H9 (cell line): ENCODE results near the gene PLEKHO1. TPM values are rescaled to one million over a fixed set of nuclear protein-coding genes. Genes with fewer than 3 reads are reported as not detected.

Source experiments
- DNase-seq: peaks from one replicate; pipeline ENCODE4 v3.0.0-alpha.2; 2017
- H2AFZ ChIP-seq: one replicate; pipeline ENCODE4 v1.6.1; 2013; ENCODE audit warnings: mild to moderate bottlenecking, low read length, control low read depth, moderate library complexity
- H2AK5ac ChIP-seq: 2 replicates; pipeline ENCODE4 v1.6.1; 2013; ENCODE audit warnings: low read length, control low read depth, mixed read lengths; ENCODE audit not compliant: insufficient read length
- H2BK120ac ChIP-seq: one replicate; pipeline ENCODE4 v1.6.1; 2013; ENCODE audit warnings: low read depth, mild to moderate bottlenecking, low read length, control low read depth, inconsistent platforms; ENCODE audit not compliant: poor library complexity, severe bottlenecking
- H2BK12ac ChIP-seq: 2 replicates; pipeline ENCODE4 v1.6.1; 2013; ENCODE audit warnings: low read length, control low read depth, mixed read lengths, low read depth; ENCODE audit not compliant: insufficient read length
- H2BK15ac ChIP-seq: 2 replicates; pipeline ENCODE4 v1.6.1; 2013; ENCODE audit warnings: low read depth, low read length, control low read depth
- H2BK20ac ChIP-seq: one replicate; pipeline ENCODE4 v1.6.1; 2013; ENCODE audit warnings: low read depth, mild to moderate bottlenecking, low read length, control low read depth, inconsistent platforms; ENCODE audit not compliant: poor library complexity, severe bottlenecking
- H2BK5ac ChIP-seq: 2 replicates; pipeline ENCODE4 v1.6.1; 2013; ENCODE audit warnings: low read length, control low read depth, mixed read lengths; ENCODE audit not compliant: insufficient read length
- H3K14ac ChIP-seq: 2 replicates; pipeline ENCODE4 v1.6.1; 2013; ENCODE audit warnings: low read length, control low read depth; ENCODE audit not compliant: insufficient read depth
- H3K18ac ChIP-seq: 2 replicates; pipeline ENCODE4 v1.6.1; 2013; ENCODE audit warnings: low read depth, mild to moderate bottlenecking, mixed read lengths, low read length, control low read depth; ENCODE audit not compliant: insufficient read length
- H3K23ac ChIP-seq: 2 replicates; pipeline ENCODE4 v1.6.1; 2013; ENCODE audit warnings: low read length, control low read depth, mixed read lengths, low read depth; ENCODE audit not compliant: insufficient read length
- H3K23me2 ChIP-seq: 2 replicates; pipeline ENCODE4 v1.6.1; 2013; ENCODE audit warnings: low read depth, mild to moderate bottlenecking, mixed read lengths, low read length, control low read depth; ENCODE audit not compliant: insufficient read length, poor library complexity, severe bottlenecking
- H3K27ac ChIP-seq: 2 replicates; pipeline ENCODE4 v1.5.1; 2013; ENCODE audit warnings: low read length, control low read depth, mixed read lengths, low read depth; ENCODE audit not compliant: insufficient read length
- H3K27me3 ChIP-seq: 2 replicates; pipeline ENCODE4 v1.6.1; 2013; ENCODE audit warnings: low read length, control low read depth, inconsistent platforms; ENCODE audit not compliant: insufficient read depth
- H3K4ac ChIP-seq: 2 replicates; pipeline ENCODE4 v1.6.1; 2013; ENCODE audit warnings: low read depth, mild to moderate bottlenecking, control low read depth, inconsistent platforms, low read length, moderate library complexity
- H3K4me1 ChIP-seq: 2 replicates; pipeline ENCODE4 v1.6.1; 2013; ENCODE audit warnings: low read length, control low read depth, inconsistent platforms; ENCODE audit not compliant: insufficient read depth
- H3K4me2 ChIP-seq: 2 replicates; pipeline ENCODE4 v1.6.1; 2013; ENCODE audit warnings: low read length, control low read depth, mixed read lengths; ENCODE audit not compliant: insufficient read length, insufficient read depth
- H3K56ac ChIP-seq: 2 replicates; pipeline ENCODE4 v1.6.1; 2013; ENCODE audit warnings: low read depth, mild to moderate bottlenecking, mixed read lengths, low read length, control low read depth; ENCODE audit not compliant: insufficient read length
- H3K79me1 ChIP-seq: 2 replicates; pipeline ENCODE4 v1.6.1; 2013; ENCODE audit warnings: low read depth, mild to moderate bottlenecking, moderate library complexity, low read length, control low read depth, inconsistent platforms; ENCODE audit not compliant: insufficient read depth, poor library complexity, severe bottlenecking
- H3K79me2 ChIP-seq: 2 replicates; pipeline ENCODE4 v1.6.1; 2013; ENCODE audit warnings: low read length, control low read depth, inconsistent platforms; ENCODE audit not compliant: insufficient read depth
- H3K9ac ChIP-seq: 2 replicates; pipeline ENCODE4 v1.6.1; 2013; ENCODE audit warnings: low read length, control low read depth, mixed read lengths; ENCODE audit not compliant: insufficient read length; ENCODE audit errors: extremely low read depth
- H3K9me3 ChIP-seq: one replicate; pipeline ENCODE4 v1.6.1; 2013; ENCODE audit warnings: low read depth, low read length, inconsistent platforms; ENCODE audit not compliant: control insufficient read depth
- H3T11ph ChIP-seq: one replicate; pipeline ENCODE4 v1.6.1; 2013; ENCODE audit warnings: mild to moderate bottlenecking, low read length, control low read depth, inconsistent platforms
- H4K20me1 ChIP-seq: one replicate; pipeline ENCODE4 v1.6.1; 2013; ENCODE audit not compliant: control insufficient read depth, insufficient read length, insufficient read depth
- H4K5ac ChIP-seq: 2 replicates; pipeline ENCODE4 v1.6.1; 2013; ENCODE audit warnings: low read depth, mild to moderate bottlenecking, mixed read lengths, low read length, control low read depth; ENCODE audit not compliant: insufficient read length
- H4K8ac ChIP-seq: replicated peaks from 2 replicates; pipeline ENCODE4 v1.6.1; 2013; ENCODE audit warnings: low read length, control low read depth, mixed read lengths, low read depth; ENCODE audit not compliant: insufficient read length
- H4K91ac ChIP-seq: 2 replicates; pipeline ENCODE4 v1.6.1; 2013; ENCODE audit warnings: low read depth, mild to moderate bottlenecking, moderate library complexity, mixed read lengths, low read length, control low read depth; ENCODE audit not compliant: insufficient read length
- H3K27ac Mint-ChIP-seq, 3 experiments: 2 replicates in 2 of 3; 3 replicates in 1 of 3; pipeline ENCODE4 v1.8.0; 2020 to 2021; ENCODE audit warnings: mixed read lengths in 3 of 3, mild to moderate bottlenecking in 1 of 3, moderate library complexity in 1 of 3
- H3K27me3 Mint-ChIP-seq: 2 replicates; pipeline ENCODE4 v1.8.0; 2021; ENCODE audit warnings: low read depth, mild to moderate bottlenecking, moderate library complexity, mixed read lengths
- H3K36me3 Mint-ChIP-seq, 3 experiments: 2 replicates in 2 of 3; 3 replicates in 1 of 3; pipeline ENCODE4 v1.8.0; 2020 to 2021; ENCODE audit warnings: low read depth in 3 of 3, mixed read lengths in 3 of 3; ENCODE audit not compliant: insufficient read depth in 1 of 3
- H3K4me1 Mint-ChIP-seq, 2 experiments: 2 replicates each; pipeline ENCODE4 v1.8.0; 2020; ENCODE audit warnings: mixed read lengths in 2 of 2
- H3K4me3 Mint-ChIP-seq, 2 experiments: 2 replicates in 1 of 2; 3 replicates in 1 of 2; pipeline ENCODE4 v1.8.0; 2020 to 2021; ENCODE audit warnings: mild to moderate bottlenecking in 2 of 2, mixed read lengths in 2 of 2, moderate library complexity in 1 of 2
- H3K9me3 Mint-ChIP-seq, 2 experiments: 2 replicates in 1 of 2; 3 replicates in 1 of 2; pipeline ENCODE4 v1.8.0; 2020; ENCODE audit warnings: mild to moderate bottlenecking in 2 of 2, mixed read lengths in 2 of 2, moderate library complexity in 1 of 2
- CTCF ChIP-seq: fragments of 200-600 bp; sonication (generic); conservative IDR thresholded peaks from 3 replicates; pipeline ENCODE4 v1.8.0; 2021; ENCODE audit warnings: antibody characterized with exemption, mild to moderate bottlenecking
- WGBS: extraction: QIAGEN DNeasy Blood & Tissue Kit; methylation state at CpG from one replicate; pipeline ENCODE4 v1.1.7; 2013; ENCODE audit warnings: missing lambda C conversion rate, low lambda C conversion rate, mixed read lengths; ENCODE audit not compliant: insufficient read length; ENCODE audit errors: extremely low coverage; 5-methylcytosine and 5-hydroxymethylcytosine counted together
- total RNA-seq: library from RNA; stranded (reverse); gene quantifications from 2 replicates; pipeline ENCODE4 v1.2.1, GENCODE V29; 2021

The PLEKHO1 gene
- total RNA-seq, 1 experiment from 2014 or later, result 48.1 TPM

- H3K27me3 ChIP-seq, result no peaks in the 10 kb centered on the region
- no peaks in the 10 kb centered on the region; the same call in 1 of the 2 replicates for H3K27me3 Mint-ChIP-seq
- no peaks in the 10 kb centered on the region for H3K79me1 ChIP-seq
- no CpG with 5 or more reads among the region's 1 CpG for WGBS
- H2BK120ac ChIP-seq, result no peak overlapping the region
- H3K4me1 ChIP-seq, result no peaks in the 10 kb centered on the region; the same call in 1 of the 2 replicates
- no peak overlapping the region for H2AFZ ChIP-seq
- TF ChIP-seq CTCF, result no peak
- no peaks in the 10 kb centered on the region for H3K9me3 ChIP-seq
- H4K91ac ChIP-seq, result no peak overlapping the region
- H3K18ac ChIP-seq, result no peak overlapping the region
- H3K79me2 ChIP-seq, result no peaks in the 10 kb centered on the region
- no peak overlapping the region for H3K23ac ChIP-seq
- H3K4me1 Mint-ChIP-seq, result peaks cover 14 to 16% of the 10 kb centered on the region in 2 experiments
- H3K23me2 ChIP-seq, result no peaks in the 10 kb centered on the region
- H2BK20ac ChIP-seq, result no peak overlapping the region
- no peak for DNase-seq
- peaks cover 10 to 12% of the 10 kb centered on the region in 2 experiments; a peak in 4 of 5 replicates for H3K9me3 Mint-ChIP-seq
- H2BK12ac ChIP-seq, result no peak overlapping the region
- no peak overlapping the region for H3T11ph ChIP-seq
- H3K4me3 Mint-ChIP-seq, result no peak overlapping the region
- H3K4me2 ChIP-seq, result no peak overlapping the region
- H3K36me3 Mint-ChIP-seq, result peaks cover 0 to 5% (median 2%) of the 10 kb centered on the region in 3 experiments; a peak in 3 of 7 replicates
- no peak overlapping the region for H3K56ac ChIP-seq
- H2BK15ac ChIP-seq, result no peak overlapping the region
- no peak overlapping the region for H3K27ac Mint-ChIP-seq
- no peak overlapping the region for H4K8ac ChIP-seq
- no peak overlapping the region for H3K9ac ChIP-seq
- H3K27ac ChIP-seq, result no peak overlapping the region
- H2BK5ac ChIP-seq, result no peak overlapping the region
- H2AK5ac ChIP-seq, result no peak overlapping the region
- no peak overlapping the region for H4K5ac ChIP-seq
- H3K4ac ChIP-seq, result no peak overlapping the region
- H3K14ac ChIP-seq, result no peak overlapping the region
- no peaks in the 10 kb centered on the region for H4K20me1 ChIP-seq
Observed at GRCh38 chr1:150196417-150196816, 46.7 kb downstream of the PLEKHO1 start.
